Cerebellar nuclear complex (tissue), 1 donor: ENCODE data around the gene ANXA2R.
"Not testable (repeated sequence)": the region's sequence is repeated elsewhere in the genome, so short reads cannot be mapped to it uniquely, and the experiment has no call there.

Source experiments
- DNase-seq, 2 experiments: peaks; one replicate each; lab custom pipeline; 2025; lab: John Stamatoyannopoulos, UW

ANXA2R gene

GRCh38 chr5:43060020-43060419, 19.9 kb upstream of the ANXA2R start:
- not testable (repeated sequence) for DNase-seq

GRCh38 chr5:43055098-43055497, 15.0 kb upstream of the ANXA2R start:
- not testable (repeated sequence) for DNase-seq

- DNase-seq = no peak
These were observed 11.6 kb upstream of the ANXA2R start for GRCh38 chr5:43051684-43052083.

GRCh38 chr5:43050384-43050783, 10.3 kb upstream of the ANXA2R start:
- DNase-seq = no peak

GRCh38 chr5:43049236-43049635, 9.1 kb upstream of the ANXA2R start:
- no peak for DNase-seq

GRCh38 chr5:43046474-43046873, 6.4 kb upstream of the ANXA2R start:
- no peak for DNase-seq

- no peak for DNase-seq
These were observed 5.1 kb upstream of the ANXA2R start for GRCh38 chr5:43045236-43045635.

GRCh38 chr5:43044181-43044914, 4.2 kb upstream of the ANXA2R start:
- DNase-seq = no peak

- no peak for DNase-seq
These were observed 3.3 kb upstream of the ANXA2R start for GRCh38 chr5:43043400-43043756.

GRCh38 chr5:43042626-43043399, 2.7 kb upstream of the ANXA2R start:
- DNase-seq = no peak

GRCh38 chr5:43042176-43042625, 2.1 kb upstream of the ANXA2R start:
- no peak for DNase-seq

- DNase-seq = no peak
These were observed 1.6 kb upstream of the ANXA2R start for GRCh38 chr5:43041669-43042175.

- no peak for DNase-seq
These were observed 1.1 kb upstream of the ANXA2R start for GRCh38 chr5:43041110-43041668.

GRCh38 chr5:43039471-43040286, 440 bp downstream of the ANXA2R start:
- no peak for DNase-seq

GRCh38 chr5:43039152-43039470, 1.0 kb downstream of the ANXA2R start:
- DNase-seq = no peak

- DNase-seq = no peak
These were observed 1.6 kb downstream of the ANXA2R start for GRCh38 chr5:43038496-43038989.

GRCh38 chr5:43037636-43038495, 2.3 kb downstream of the ANXA2R start:
- no peak for DNase-seq

GRCh38 chr5:43036856-43037635, 3.1 kb downstream of the ANXA2R start:
- no peak for DNase-seq

- DNase-seq = no peak
These were observed 3.7 kb downstream of the ANXA2R start for GRCh38 chr5:43036409-43036808.

- DNase-seq = no peak
These were observed 5.5 kb downstream of the ANXA2R start for GRCh38 chr5:43034591-43034968.
